Neutrophil (primary cell): ENCODE results near the gene PLAAT5.

Experiments used
- H3K27ac ChIP-seq: fragments of 200-600 bp; sonication (generic); 2 replicates; pipeline ENCODE4 v1.5.1; 2016; ENCODE audit warnings: mild to moderate bottlenecking, moderate library complexity
- H3K27me3 ChIP-seq: fragments of 200-600 bp; sonication (generic); 2 replicates; pipeline ENCODE4 v1.6.0; 2016; ENCODE audit warnings: mild to moderate bottlenecking
- H3K36me3 ChIP-seq: fragments of 200-600 bp; sonication (generic); 2 replicates; pipeline ENCODE4 v1.5.1; 2017
- H3K4me1 ChIP-seq, 2 experiments: fragments of 200-600 bp in 1 of 2; sonication (generic) in 1 of 2; 1 replicate in 1 of 2; 2 replicates in 1 of 2; pipeline versions ENCODE4 v1.5.1 to v1.6.1; 2013 to 2016; ENCODE audit warnings: low read depth in 1 of 2, low read length in 1 of 2, mild to moderate bottlenecking in 1 of 2, moderate library complexity in 1 of 2; ENCODE audit not compliant: control insufficient read depth in 1 of 2, insufficient read depth in 1 of 2
- H3K4me3 ChIP-seq, 2 experiments: fragments of 200-600 bp in 1 of 2; sonication (generic) in 1 of 2; 1 replicate in 1 of 2; 2 replicates in 1 of 2; pipeline ENCODE4 v1.5.1; 2013 to 2016; ENCODE audit warnings: low read depth in 1 of 2, low read length in 1 of 2, mild to moderate bottlenecking in 1 of 2, moderate library complexity in 1 of 2
- H3K9me3 ChIP-seq: fragments of 200-600 bp; sonication (generic); 2 replicates; pipeline ENCODE4 v1.5.1; 2016
- TF ChIP-seq, protein P1 (sequence below): fragments of 200-600 bp; sonication (generic); IDR thresholded peaks from 2 replicates; pipeline ENCODE4 v1.5.1; 2016; ENCODE audit warnings: antibody characterized with exemption

Gene PLAAT5, protein sequence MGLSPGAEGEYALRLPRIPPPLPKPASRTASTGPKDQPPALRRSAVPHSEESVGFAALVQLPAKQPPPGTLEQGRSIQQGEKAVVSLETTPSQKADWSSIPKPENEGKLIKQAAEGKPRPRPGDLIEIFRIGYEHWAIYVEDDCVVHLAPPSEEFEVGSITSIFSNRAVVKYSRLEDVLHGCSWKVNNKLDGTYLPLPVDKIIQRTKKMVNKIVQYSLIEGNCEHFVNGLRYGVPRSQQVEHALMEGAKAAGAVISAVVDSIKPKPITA

DNA sequence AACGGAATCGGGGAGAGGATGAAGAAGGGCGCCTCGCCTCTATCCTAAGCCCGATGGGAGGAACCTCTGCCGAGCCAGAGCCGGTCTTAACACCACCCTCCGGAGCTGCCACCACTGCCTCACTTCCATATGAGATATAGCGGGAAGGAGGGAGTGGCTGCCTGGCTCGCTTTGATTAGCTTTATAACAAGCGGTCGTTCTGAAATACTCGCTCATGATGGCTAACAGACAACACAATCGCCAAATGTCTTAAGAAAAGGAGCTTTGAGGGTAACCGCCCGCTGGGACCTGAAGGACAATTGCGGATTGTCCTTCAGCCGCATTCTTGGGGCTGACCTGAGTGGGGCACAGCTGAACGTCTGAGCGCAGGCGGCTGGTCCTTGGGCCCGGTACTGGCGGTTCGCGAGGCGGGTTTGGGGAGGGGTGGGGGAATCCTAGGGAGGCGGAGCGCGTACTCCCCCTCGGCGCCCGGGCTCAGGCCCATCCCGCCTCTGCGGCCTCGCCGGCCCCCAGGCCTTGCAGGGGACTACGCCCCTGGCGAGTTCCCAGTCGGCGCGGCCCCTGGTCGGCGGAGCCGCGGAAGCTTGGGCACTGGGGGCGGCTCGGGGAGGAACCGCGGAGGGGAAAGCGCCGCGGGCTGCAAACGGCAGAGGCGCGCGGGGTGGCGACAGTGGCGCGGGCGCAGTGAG lies at the start of gene PLAAT5:
Gene PLAAT5 (minus strand): TSS at position 617 of the 689 bp plus-strand sequence. CDS start 133 bp downstream, at position 484.
- TF ChIP-seq, protein P1, sequence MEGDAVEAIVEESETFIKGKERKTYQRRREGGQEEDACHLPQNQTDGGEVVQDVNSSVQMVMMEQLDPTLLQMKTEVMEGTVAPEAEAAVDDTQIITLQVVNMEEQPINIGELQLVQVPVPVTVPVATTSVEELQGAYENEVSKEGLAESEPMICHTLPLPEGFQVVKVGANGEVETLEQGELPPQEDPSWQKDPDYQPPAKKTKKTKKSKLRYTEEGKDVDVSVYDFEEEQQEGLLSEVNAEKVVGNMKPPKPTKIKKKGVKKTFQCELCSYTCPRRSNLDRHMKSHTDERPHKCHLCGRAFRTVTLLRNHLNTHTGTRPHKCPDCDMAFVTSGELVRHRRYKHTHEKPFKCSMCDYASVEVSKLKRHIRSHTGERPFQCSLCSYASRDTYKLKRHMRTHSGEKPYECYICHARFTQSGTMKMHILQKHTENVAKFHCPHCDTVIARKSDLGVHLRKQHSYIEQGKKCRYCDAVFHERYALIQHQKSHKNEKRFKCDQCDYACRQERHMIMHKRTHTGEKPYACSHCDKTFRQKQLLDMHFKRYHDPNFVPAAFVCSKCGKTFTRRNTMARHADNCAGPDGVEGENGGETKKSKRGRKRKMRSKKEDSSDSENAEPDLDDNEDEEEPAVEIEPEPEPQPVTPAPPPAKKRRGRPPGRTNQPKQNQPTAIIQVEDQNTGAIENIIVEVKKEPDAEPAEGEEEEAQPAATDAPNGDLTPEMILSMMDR = no peak
- Histone ChIP-seq H3K9me3 (no peaks in the 10 kb centered on the region), H3K4me3 (peak within 1 kb of the TSS; percentile 53 to 60), H3K4me1 (peaks cover 19 to 25% of the 10 kb centered on the region in 2 experiments), H3K27ac (peak within 1 kb of the TSS; percentile 5), H3K27me3 (peaks cover 40% of the 10 kb centered on the region), H3K36me3 (no peaks in the 10 kb centered on the region)

DNA sequence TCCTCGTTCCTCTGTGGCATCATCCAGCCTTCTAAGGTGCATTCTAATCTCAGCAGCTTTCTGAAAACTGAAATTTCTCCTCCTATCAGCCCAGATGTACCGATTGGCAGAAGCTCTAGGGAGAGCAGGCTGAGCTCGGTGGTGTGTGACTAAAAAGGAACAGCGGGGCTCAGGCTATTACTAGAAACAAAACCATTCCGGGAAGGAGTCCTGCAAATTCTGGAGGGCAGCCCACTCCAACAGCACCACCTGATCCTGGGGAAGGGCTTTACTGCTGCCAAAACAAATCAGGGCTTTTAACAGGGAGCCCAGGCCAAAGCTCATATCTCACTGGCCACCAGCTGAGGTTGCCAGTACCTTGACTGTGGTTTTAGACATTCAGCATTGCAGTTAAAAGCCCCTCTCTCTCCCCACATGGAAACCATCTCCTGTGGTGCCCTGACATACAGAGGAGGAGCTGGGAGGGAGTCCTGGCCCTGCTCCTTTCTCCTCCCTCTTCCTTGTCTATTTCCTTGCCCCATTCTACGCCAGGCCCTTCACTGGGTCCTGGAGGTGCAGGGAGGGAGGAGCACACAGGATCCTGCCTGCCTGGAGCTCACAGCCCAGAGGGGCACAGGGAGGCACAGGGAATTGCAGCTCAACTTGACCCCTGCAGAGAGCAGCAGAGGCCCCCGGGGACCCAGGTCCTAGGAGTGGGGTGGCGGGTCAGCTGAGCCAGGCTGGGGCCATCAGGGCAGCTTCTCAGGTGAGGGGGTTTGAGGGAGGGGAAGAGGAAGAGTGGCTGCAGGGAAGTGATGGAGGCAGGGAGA lies 46.5 kb upstream of the PLAAT5 start:
- no peaks in the 10 kb centered on the region for H3K9me3 ChIP-seq
- H3K36me3 ChIP-seq = no peaks in the 10 kb centered on the region
- peaks cover 22% of the 10 kb centered on the region for H3K27me3 ChIP-seq
- TF ChIP-seq, protein P1 = no peak
- H3K4me3 ChIP-seq = peak overlapping the region; percentile 49 to 57
- peaks cover 11 to 14% of the 10 kb centered on the region in 2 experiments for H3K4me1 ChIP-seq
- H3K27ac ChIP-seq = peak overlapping the region; percentile 73

DNA sequence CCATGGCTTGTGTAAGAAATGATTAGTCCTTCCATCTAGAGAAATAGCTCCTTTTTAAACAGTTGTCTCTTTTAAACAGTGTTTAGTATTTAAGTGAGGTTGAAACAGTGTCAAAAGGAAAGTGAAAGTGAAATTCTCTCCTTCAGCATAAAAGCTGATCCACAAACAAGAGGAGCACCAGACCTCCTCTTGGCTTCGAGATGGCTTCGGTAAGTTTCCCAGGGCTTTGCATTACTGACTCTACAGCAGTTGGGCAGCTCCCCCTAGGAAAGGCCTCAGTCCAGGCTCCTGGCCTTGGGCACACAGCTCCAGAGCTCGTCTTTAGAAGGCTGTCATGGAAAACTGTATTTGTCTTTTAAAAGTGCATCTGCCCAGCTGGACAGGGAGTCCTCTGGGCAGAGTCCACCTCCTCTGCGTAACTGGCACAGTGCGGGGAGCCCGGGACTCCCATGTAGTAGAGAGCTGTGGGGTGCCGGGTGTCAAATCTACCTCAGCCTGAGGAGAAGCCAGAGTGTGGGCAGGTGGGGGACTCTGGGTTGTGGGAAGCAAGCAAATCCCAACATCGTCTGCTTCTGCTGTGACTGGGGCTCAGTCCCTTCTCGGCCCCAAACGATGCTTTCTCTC lies 45.8 kb upstream of the PLAAT5 start, which contains the start of gene PLAAT4:
Gene PLAAT4 (plus strand): TSS at position 140 of the 624 bp plus-strand sequence. CDS start 61 bp downstream, at position 201.
- Histone ChIP-seq H3K27me3 (peaks cover 26% of the 10 kb centered on the region), H3K36me3 (no peaks in the 10 kb centered on the region), H3K4me1 (peaks cover 11 to 14% of the 10 kb centered on the region in 2 experiments), H3K27ac (peak within 1 kb of the TSS; percentile 73), H3K4me3 (peak within 1 kb of the TSS; percentile 49 to 57), H3K9me3 (no peaks in the 10 kb centered on the region)
- TF ChIP-seq, protein P1 = no peak

DNA sequence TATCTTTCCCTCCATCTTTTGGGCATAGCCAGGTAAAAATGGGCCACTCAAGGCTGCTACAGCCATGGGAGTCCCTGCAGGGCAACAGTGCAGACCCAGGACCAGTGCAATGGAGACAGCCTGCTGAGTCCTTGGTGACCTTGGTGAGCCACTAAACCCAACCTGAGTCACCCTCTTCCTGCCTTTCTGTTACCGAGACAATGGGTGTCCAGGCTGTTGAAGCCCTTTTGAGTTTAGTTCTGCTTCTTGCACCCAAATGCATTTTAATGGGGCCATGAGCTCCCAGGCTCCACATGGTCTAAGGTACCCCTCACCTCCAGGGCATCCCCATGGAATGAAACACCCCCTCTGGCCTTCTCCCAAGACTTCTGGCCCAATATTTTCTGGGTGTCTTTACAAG lies 44.8 kb upstream of the PLAAT5 start:
- H3K27ac ChIP-seq = no peak overlapping the region
- no peaks in the 10 kb centered on the region for H3K9me3 ChIP-seq
- H3K4me1 ChIP-seq = peaks cover 11 to 14% of the 10 kb centered on the region in 2 experiments
- peaks cover 32% of the 10 kb centered on the region for H3K27me3 ChIP-seq
- H3K4me3 ChIP-seq = no peak overlapping the region
- no peaks in the 10 kb centered on the region for H3K36me3 ChIP-seq
- TF ChIP-seq, protein P1 = no peak

DNA sequence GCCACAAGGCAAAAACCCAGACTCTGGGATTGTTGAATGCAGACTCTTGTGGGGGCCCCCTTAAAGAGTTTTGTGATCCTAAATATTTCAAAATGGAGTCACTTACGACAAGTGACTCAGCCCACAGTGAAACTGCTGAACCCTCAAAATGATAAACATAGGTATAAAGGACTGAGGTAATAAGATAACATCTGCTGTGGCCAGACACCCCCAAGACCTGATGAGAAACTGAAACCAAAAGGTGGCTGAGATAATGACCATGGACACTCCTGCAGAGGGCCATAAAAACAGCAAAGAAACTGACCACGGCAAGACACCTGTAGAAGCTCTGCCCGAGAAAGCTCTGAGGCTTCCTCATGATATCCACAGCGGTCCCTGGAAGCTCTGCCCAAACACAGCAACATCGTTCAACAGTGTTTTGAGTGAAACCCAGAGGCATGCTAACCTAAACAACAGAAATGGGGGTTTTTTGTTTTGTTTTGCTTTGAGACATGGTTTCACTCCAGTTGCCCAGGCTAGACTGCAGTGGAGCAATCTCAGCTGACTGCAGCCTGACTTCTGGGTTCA lies 44.0 kb upstream of the PLAAT5 start:
- no peaks in the 10 kb centered on the region for H3K36me3 ChIP-seq
- TF ChIP-seq, protein P1 = no peak

More for the DNA sequence above, 44.0 kb upstream of the PLAAT5 start:
- H3K27ac ChIP-seq = no peak overlapping the region
- peaks cover 11 to 14% of the 10 kb centered on the region in 2 experiments for H3K4me1 ChIP-seq
- no peak overlapping the region for H3K4me3 ChIP-seq
- peaks cover 32% of the 10 kb centered on the region for H3K27me3 ChIP-seq
- H3K9me3 ChIP-seq = no peaks in the 10 kb centered on the region
